GM21786 (cell line): ENCODE measurements around the gene VWA3A.
A peak's percentile ranks its signal among the peaks of the same experiment; 100 is the strongest.
"Not testable (repeated sequence)": the region's sequence is repeated elsewhere in the genome, so short reads cannot be mapped to it uniquely, and the experiment has no call there.

Experiments
- ATAC-seq: cut with Tn5 transposase; IDR thresholded peaks from one replicate; pipeline ENCODE4 v1.9.1; 2021; ENCODE audit not compliant: unreplicated experiment

VWA3A gene

DNA sequence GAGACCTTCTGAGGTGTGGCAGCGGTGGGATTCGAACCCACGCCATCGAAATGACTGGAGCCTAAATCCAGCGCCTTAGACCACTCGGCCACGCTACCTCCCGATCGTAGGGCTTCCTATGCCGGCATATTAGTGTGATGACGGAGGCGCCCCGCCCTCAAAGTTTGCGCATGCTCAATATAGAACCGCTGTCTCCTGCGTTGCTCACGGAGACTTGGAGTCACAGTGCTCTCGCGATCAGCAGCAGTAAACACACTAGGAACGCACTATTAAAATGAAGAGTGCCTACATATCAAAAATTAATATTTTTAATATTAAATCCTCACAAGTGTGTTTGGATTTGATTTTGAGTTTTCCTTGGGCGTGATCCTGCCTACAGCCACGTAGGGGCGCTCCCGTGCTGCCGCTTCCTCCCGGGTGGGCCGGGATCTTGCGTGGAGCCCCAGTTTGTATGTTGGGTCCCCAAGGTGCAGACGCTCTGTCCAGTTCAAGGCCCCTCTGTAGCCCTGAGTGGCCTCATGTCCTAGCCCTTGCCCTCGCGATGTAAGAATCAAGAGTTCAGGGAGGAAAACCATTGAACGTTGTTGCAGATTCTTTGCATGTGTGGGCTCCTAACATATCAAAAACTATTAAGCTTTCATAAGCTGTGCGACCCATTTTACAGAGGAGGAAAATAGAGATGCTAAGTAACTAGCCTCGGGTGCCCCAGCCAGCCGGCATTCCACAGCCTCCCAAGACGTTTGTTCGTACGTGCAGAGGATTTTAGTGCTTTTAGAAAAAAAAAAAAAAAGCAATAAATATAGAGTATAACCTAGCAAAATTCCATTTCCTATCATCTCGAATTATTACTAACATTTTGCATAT is 103.6 kb downstream of the VWA3A start:
- ATAC-seq, result peak; percentile 25

DNA sequence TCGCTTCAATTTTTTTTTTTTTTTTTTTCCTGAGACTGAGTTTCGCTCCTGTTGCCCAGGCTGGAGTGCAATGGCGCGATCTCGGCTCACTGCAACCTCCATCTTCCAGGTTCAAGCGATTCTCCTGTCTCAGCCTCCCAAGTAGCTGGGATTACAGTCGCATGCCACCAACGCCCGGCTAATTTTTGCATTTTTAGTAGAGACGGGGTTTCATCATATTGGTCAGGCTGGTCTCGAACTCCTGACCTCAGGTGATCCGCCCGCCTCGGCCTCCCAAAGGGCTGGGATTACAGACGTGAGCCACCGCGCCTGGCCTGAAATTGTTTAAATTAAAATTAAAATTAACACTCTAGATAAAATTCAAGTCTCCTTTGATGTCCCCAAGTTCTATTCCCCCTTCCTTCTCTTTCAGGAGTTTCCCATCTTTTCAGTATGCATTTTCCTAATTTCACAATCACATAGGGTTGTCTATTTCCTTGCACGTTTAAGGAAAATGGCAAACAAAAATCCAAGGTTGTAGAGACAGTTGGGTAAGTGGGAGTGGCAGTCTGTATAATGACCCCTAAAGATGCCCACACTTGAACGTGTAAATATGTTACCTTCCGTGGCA is 104.3 kb downstream of the VWA3A start:
- ATAC-seq, result not testable (repeated sequence)

DNA sequence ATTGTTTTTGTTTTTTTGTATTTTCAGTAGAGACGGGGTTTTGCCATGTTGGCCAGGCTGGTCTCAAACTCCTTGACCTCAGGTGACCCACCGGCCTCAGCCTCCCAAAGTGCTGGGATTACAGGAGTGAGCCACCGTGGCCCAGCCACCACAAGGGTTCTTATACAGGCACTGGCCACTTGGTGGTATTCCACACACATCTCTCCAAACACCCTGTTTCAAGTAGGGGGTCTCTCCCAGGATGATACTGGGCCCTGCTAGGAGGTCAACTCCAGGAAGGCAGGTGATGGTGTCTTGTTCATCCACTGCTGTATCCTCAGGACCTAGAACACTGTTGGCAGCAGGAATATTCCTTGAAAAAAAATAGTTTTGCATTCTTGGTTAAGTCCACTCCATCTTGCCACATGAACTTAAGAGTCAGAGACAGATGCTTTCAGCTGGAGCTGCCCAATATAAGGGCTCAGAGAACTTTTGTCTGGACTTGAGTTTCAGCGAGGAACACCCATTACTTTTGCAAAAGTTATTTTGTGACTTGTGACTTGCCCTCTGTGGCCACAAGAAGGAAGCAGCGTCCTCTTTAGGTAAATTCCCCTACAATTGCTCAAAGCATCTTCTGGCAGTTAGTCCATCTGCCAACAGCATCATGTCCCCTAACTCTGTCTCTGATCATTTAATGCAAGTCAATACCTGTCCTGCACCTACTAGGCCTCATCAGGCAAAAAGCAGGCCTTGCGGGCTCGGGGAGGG is 106.4 kb downstream of the VWA3A start:
- ATAC-seq, result no peak

DNA sequence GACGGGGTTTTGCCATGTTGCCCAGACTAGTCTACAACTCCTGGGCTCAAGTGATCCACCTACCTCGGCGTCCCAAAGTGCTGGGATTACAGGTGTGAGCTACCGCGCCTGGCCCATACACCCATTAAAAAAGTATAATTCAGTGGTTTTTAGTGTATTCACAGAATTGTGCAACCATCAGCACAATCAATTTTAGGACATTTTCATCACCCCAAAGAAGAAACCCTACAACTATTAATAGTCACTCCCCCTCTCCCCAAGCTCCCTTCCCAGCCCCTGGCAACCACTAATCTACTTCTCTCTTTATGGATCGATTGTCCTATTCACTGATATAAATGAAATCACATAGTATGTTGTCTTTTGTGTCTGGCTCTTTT is 109.9 kb downstream of the VWA3A start:
- ATAC-seq, result no peak

DNA sequence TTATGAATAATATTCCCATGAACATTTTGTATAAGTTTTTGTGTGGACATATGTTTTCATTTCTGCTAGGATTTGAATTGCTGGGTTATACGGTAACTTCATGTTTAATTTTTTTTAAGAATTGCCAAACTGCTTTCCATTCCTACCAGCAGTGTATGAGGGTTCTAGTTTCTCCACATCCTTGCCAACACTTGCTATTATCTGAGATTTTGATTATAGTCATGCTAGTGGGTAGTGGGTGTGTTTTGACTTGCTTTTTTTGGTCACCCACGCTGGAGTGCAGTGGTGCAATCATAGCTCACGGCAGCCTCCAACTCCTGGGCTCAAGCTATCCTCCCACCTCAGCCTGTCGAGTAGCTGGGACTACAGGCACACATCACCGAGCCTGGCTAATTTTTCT is 110.8 kb downstream of the VWA3A start:
- ATAC-seq, result no peak

DNA sequence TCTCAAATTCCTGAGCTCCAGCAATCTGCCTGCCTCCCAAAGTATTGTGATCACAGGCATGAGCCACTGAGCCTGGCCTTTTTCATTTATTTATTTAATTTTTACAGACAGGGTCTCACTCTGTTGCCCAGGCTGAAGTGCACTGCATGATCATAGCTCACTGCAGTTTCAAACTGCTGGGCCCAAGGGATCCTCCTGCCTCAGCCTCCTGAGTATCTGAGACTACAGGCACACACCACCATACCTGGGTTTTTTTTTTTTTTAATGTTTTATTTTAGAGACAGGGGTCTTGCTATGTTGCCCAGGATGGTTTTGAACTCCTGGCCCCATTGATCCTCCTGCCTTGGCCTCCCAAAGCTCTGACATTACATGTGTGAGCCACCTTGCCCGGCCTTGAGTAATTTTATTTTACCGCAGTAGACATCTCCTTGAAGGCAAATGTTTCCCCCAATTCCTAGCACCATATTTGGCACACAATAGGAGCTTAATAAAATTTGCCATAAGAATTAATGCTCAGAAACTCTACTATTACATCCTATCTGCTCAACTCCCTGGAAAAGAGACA is 111.8 kb downstream of the VWA3A start:
- ATAC-seq, result no peak

DNA sequence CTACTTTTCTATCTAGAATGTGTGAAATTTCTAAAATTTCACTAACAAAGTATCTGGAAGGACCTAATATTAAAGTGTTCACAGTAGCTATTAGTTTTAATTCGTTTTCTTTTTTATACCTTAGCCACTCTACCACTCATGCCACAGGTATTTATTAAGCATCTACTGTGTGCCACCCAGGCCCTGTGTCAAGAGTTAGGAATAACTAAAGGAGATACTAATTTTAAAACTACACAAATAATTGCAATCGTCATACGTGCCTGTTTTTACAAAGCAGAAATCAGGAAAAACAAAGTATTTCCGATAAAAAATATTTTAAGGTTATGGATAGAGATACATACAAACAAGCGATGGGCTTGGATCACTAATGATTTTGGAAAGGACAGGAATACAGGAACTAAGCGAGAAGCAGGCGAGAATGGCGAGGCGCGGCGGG is 113.3 kb downstream of the VWA3A start:
- no peak for ATAC-seq

DNA sequence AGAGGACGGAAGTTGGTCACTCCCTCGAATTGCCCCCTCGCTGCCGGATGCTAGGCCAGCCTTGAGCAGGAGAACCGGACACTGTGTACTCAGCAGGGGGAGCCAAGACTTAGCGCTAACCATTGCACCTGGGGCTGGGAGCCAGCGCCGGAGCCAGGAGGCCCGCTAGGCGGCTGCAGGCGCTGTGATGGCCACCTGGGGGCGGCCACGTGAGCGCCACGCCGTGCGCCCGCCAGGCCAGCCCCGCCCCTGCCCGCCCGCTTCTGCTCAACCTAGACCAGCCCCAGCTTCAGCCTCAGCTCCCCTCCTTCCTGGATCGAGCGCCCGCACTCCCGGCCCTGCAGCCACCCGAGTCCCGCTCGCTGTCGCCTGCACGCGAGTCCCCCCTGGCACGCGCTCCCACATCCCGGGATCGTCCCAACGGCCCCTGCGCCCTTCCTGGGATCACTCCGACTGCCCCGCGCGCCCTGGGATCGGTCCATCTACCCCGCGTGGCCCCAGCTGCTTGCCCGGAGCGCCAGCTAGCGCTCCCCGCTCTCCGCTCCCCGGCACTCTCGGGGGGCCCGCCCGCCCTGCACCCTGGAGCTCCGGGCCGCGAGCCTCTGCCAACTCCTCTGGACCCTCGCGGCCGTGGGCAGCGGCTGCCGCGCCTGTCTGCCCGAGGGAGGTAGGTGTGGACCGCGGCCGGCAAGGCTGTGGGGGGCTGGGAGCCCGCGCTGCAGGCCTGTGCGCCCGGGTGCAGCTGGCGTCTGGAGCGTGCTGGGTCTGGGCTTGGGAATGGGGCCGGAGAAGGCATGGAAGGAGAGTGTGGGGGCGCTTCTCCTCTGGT is 113.9 kb downstream of the VWA3A start, which contains the start of gene EEF2K:
EEF2K (plus strand) TSS at position 266 of the 829 bp plus-strand sequence. CDS start 19,452 bp downstream, outside the sequence.
- peak; percentile 74 for ATAC-seq
